H9 (cell line): Measurements from ENCODE around the gene SCN3A. TPM values are rescaled to one million over a fixed set of nuclear protein-coding genes. Genes with fewer than 3 reads are reported as not detected.

Source experiments
- DNase-seq: peaks from one replicate; pipeline ENCODE4 v3.0.0-alpha.2; 2017
- H2AFZ ChIP-seq: one replicate; pipeline ENCODE4 v1.6.1; 2013; ENCODE audit warnings: mild to moderate bottlenecking, low read length, control low read depth, moderate library complexity
- H2AK5ac ChIP-seq: 2 replicates; pipeline ENCODE4 v1.6.1; 2013; ENCODE audit warnings: low read length, control low read depth, mixed read lengths; ENCODE audit not compliant: insufficient read length
- H2BK120ac ChIP-seq: one replicate; pipeline ENCODE4 v1.6.1; 2013; ENCODE audit warnings: low read depth, mild to moderate bottlenecking, low read length, control low read depth, inconsistent platforms; ENCODE audit not compliant: poor library complexity, severe bottlenecking
- H2BK12ac ChIP-seq: 2 replicates; pipeline ENCODE4 v1.6.1; 2013; ENCODE audit warnings: low read length, control low read depth, mixed read lengths, low read depth; ENCODE audit not compliant: insufficient read length
- H2BK15ac ChIP-seq: 2 replicates; pipeline ENCODE4 v1.6.1; 2013; ENCODE audit warnings: low read depth, low read length, control low read depth
- H2BK20ac ChIP-seq: one replicate; pipeline ENCODE4 v1.6.1; 2013; ENCODE audit warnings: low read depth, mild to moderate bottlenecking, low read length, control low read depth, inconsistent platforms; ENCODE audit not compliant: poor library complexity, severe bottlenecking
- H2BK5ac ChIP-seq: 2 replicates; pipeline ENCODE4 v1.6.1; 2013; ENCODE audit warnings: low read length, control low read depth, mixed read lengths; ENCODE audit not compliant: insufficient read length
- H3K14ac ChIP-seq: 2 replicates; pipeline ENCODE4 v1.6.1; 2013; ENCODE audit warnings: low read length, control low read depth; ENCODE audit not compliant: insufficient read depth
- H3K18ac ChIP-seq: 2 replicates; pipeline ENCODE4 v1.6.1; 2013; ENCODE audit warnings: low read depth, mild to moderate bottlenecking, mixed read lengths, low read length, control low read depth; ENCODE audit not compliant: insufficient read length
- H3K23ac ChIP-seq: 2 replicates; pipeline ENCODE4 v1.6.1; 2013; ENCODE audit warnings: low read length, control low read depth, mixed read lengths, low read depth; ENCODE audit not compliant: insufficient read length
- H3K23me2 ChIP-seq: 2 replicates; pipeline ENCODE4 v1.6.1; 2013; ENCODE audit warnings: low read depth, mild to moderate bottlenecking, mixed read lengths, low read length, control low read depth; ENCODE audit not compliant: insufficient read length, poor library complexity, severe bottlenecking
- H3K27ac ChIP-seq: 2 replicates; pipeline ENCODE4 v1.5.1; 2013; ENCODE audit warnings: low read length, control low read depth, mixed read lengths, low read depth; ENCODE audit not compliant: insufficient read length
- H3K27me3 ChIP-seq: 2 replicates; pipeline ENCODE4 v1.6.1; 2013; ENCODE audit warnings: low read length, control low read depth, inconsistent platforms; ENCODE audit not compliant: insufficient read depth
- H3K4ac ChIP-seq: 2 replicates; pipeline ENCODE4 v1.6.1; 2013; ENCODE audit warnings: low read depth, mild to moderate bottlenecking, control low read depth, inconsistent platforms, low read length, moderate library complexity
- H3K4me1 ChIP-seq: 2 replicates; pipeline ENCODE4 v1.6.1; 2013; ENCODE audit warnings: low read length, control low read depth, inconsistent platforms; ENCODE audit not compliant: insufficient read depth
- H3K4me2 ChIP-seq: 2 replicates; pipeline ENCODE4 v1.6.1; 2013; ENCODE audit warnings: low read length, control low read depth, mixed read lengths; ENCODE audit not compliant: insufficient read length, insufficient read depth
- H3K56ac ChIP-seq: 2 replicates; pipeline ENCODE4 v1.6.1; 2013; ENCODE audit warnings: low read depth, mild to moderate bottlenecking, mixed read lengths, low read length, control low read depth; ENCODE audit not compliant: insufficient read length
- H3K79me1 ChIP-seq: 2 replicates; pipeline ENCODE4 v1.6.1; 2013; ENCODE audit warnings: low read depth, mild to moderate bottlenecking, moderate library complexity, low read length, control low read depth, inconsistent platforms; ENCODE audit not compliant: insufficient read depth, poor library complexity, severe bottlenecking
- H3K79me2 ChIP-seq: 2 replicates; pipeline ENCODE4 v1.6.1; 2013; ENCODE audit warnings: low read length, control low read depth, inconsistent platforms; ENCODE audit not compliant: insufficient read depth
- H3K9ac ChIP-seq: 2 replicates; pipeline ENCODE4 v1.6.1; 2013; ENCODE audit warnings: low read length, control low read depth, mixed read lengths; ENCODE audit not compliant: insufficient read length; ENCODE audit errors: extremely low read depth
- H3K9me3 ChIP-seq: one replicate; pipeline ENCODE4 v1.6.1; 2013; ENCODE audit warnings: low read depth, low read length, inconsistent platforms; ENCODE audit not compliant: control insufficient read depth
- H3T11ph ChIP-seq: one replicate; pipeline ENCODE4 v1.6.1; 2013; ENCODE audit warnings: mild to moderate bottlenecking, low read length, control low read depth, inconsistent platforms
- H4K20me1 ChIP-seq: one replicate; pipeline ENCODE4 v1.6.1; 2013; ENCODE audit not compliant: control insufficient read depth, insufficient read length, insufficient read depth
- H4K5ac ChIP-seq: 2 replicates; pipeline ENCODE4 v1.6.1; 2013; ENCODE audit warnings: low read depth, mild to moderate bottlenecking, mixed read lengths, low read length, control low read depth; ENCODE audit not compliant: insufficient read length
- H4K8ac ChIP-seq: replicated peaks from 2 replicates; pipeline ENCODE4 v1.6.1; 2013; ENCODE audit warnings: low read length, control low read depth, mixed read lengths, low read depth; ENCODE audit not compliant: insufficient read length
- H4K91ac ChIP-seq: 2 replicates; pipeline ENCODE4 v1.6.1; 2013; ENCODE audit warnings: low read depth, mild to moderate bottlenecking, moderate library complexity, mixed read lengths, low read length, control low read depth; ENCODE audit not compliant: insufficient read length
- H3K27ac Mint-ChIP-seq, 3 experiments: 2 replicates in 2 of 3; 3 replicates in 1 of 3; pipeline ENCODE4 v1.8.0; 2020 to 2021; ENCODE audit warnings: mixed read lengths in 3 of 3, mild to moderate bottlenecking in 1 of 3, moderate library complexity in 1 of 3
- H3K27me3 Mint-ChIP-seq: 2 replicates; pipeline ENCODE4 v1.8.0; 2021; ENCODE audit warnings: low read depth, mild to moderate bottlenecking, moderate library complexity, mixed read lengths
- H3K36me3 Mint-ChIP-seq, 3 experiments: 2 replicates in 2 of 3; 3 replicates in 1 of 3; pipeline ENCODE4 v1.8.0; 2020 to 2021; ENCODE audit warnings: low read depth in 3 of 3, mixed read lengths in 3 of 3; ENCODE audit not compliant: insufficient read depth in 1 of 3
- H3K4me1 Mint-ChIP-seq, 2 experiments: 2 replicates each; pipeline ENCODE4 v1.8.0; 2020; ENCODE audit warnings: mixed read lengths in 2 of 2
- H3K4me3 Mint-ChIP-seq, 2 experiments: 2 replicates in 1 of 2; 3 replicates in 1 of 2; pipeline ENCODE4 v1.8.0; 2020 to 2021; ENCODE audit warnings: mild to moderate bottlenecking in 2 of 2, mixed read lengths in 2 of 2, moderate library complexity in 1 of 2
- H3K9me3 Mint-ChIP-seq, 2 experiments: 2 replicates in 1 of 2; 3 replicates in 1 of 2; pipeline ENCODE4 v1.8.0; 2020; ENCODE audit warnings: mild to moderate bottlenecking in 2 of 2, mixed read lengths in 2 of 2, moderate library complexity in 1 of 2
- CTCF ChIP-seq: fragments of 200-600 bp; sonication (generic); conservative IDR thresholded peaks from 3 replicates; pipeline ENCODE4 v1.8.0; 2021; ENCODE audit warnings: antibody characterized with exemption, mild to moderate bottlenecking
- WGBS: extraction: QIAGEN DNeasy Blood & Tissue Kit; methylation state at CpG from one replicate; pipeline ENCODE4 v1.1.7; 2013; ENCODE audit warnings: missing lambda C conversion rate, low lambda C conversion rate, mixed read lengths; ENCODE audit not compliant: insufficient read length; ENCODE audit errors: extremely low coverage; 5-methylcytosine and 5-hydroxymethylcytosine counted together
- total RNA-seq: library from RNA; stranded (reverse); gene quantifications from 2 replicates; pipeline ENCODE4 v1.2.1, GENCODE V29; 2021

Gene SCN3A
- total RNA-seq, 1 experiment from 2014 or later, result not detected

- Mint-ChIP-seq H3K27ac (no peak overlapping the region), H3K36me3 (no peaks in the 10 kb centered on the region), H3K4me1 (no peaks in the 10 kb centered on the region), H3K4me3 (no peak overlapping the region), H3K9me3 (no peaks in the 10 kb centered on the region), H3K27me3 (no peaks in the 10 kb centered on the region)
- Histone ChIP-seq H2BK15ac (no peak overlapping the region), H2BK120ac (no peak overlapping the region), H3K4me1 (no peaks in the 10 kb centered on the region), H3K27ac (no peak overlapping the region), H2AFZ (no peak overlapping the region), H2BK12ac (no peak overlapping the region), H3T11ph (no peak overlapping the region), H3K9me3 (no peaks in the 10 kb centered on the region), H4K91ac (no peak overlapping the region), H2AK5ac (no peak overlapping the region), H3K23ac (no peak overlapping the region), H3K4ac (no peak overlapping the region), H2BK5ac (no peak overlapping the region), H3K9ac (no peak overlapping the region), H4K5ac (no peak overlapping the region), H3K4me2 (no peak overlapping the region), H3K18ac (no peak overlapping the region), H4K8ac (no peak overlapping the region), H3K27me3 (no peaks in the 10 kb centered on the region), H2BK20ac (no peak overlapping the region), H3K79me2 (no peaks in the 10 kb centered on the region), H3K23me2 (no peaks in the 10 kb centered on the region), H3K79me1 (no peaks in the 10 kb centered on the region), H3K14ac (no peak overlapping the region), H3K56ac (no peak overlapping the region), H4K20me1 (no peaks in the 10 kb centered on the region)
- no CpG with 5 or more reads among the region's 3 CpGs for WGBS
- no peak for TF ChIP-seq CTCF
- DNase-seq, result no peak
Observed at GRCh38 chr2:165057931-165058330, 145.9 kb downstream of the SCN3A start.
